NCI-H1694 (cell line): ENCODE measurements around the gene KRTAP10-11.
"Not testable (repeated sequence)": the region's sequence is repeated elsewhere in the genome, so short reads cannot be mapped to it uniquely, and the experiment has no call there.

Experiments used
- DNase-seq: peaks from one replicate; lab custom pipeline; 2025; lab: John Stamatoyannopoulos, UW

KRTAP10-11 gene

GRCh38 chr21:44614961-44615391 lies 31.2 kb upstream of the KRTAP10-11 start:
- no peak for DNase-seq

- no peak for DNase-seq
Measured at GRCh38 chr21:44615466-44615865, 30.7 kb upstream of the KRTAP10-11 start.

GRCh38 chr21:44615911-44616590 lies 30.2 kb upstream of the KRTAP10-11 start:
- peak; percentile 32 for DNase-seq

GRCh38 chr21:44616591-44616926 lies 29.7 kb upstream of the KRTAP10-11 start:
- no peak for DNase-seq

- DNase-seq: no peak
Measured at GRCh38 chr21:44617071-44617501, 29.1 kb upstream of the KRTAP10-11 start.

GRCh38 chr21:44618504-44618903 lies 27.7 kb upstream of the KRTAP10-11 start:
- DNase-seq: no peak

- no peak for DNase-seq
Measured at GRCh38 chr21:44618909-44619308, 27.3 kb upstream of the KRTAP10-11 start.

GRCh38 chr21:44619886-44620285 lies 26.3 kb upstream of the KRTAP10-11 start:
- DNase-seq: no peak

GRCh38 chr21:44623575-44623974 lies 22.6 kb upstream of the KRTAP10-11 start:
- DNase-seq: no peak

GRCh38 chr21:44625756-44626155 lies 20.5 kb upstream of the KRTAP10-11 start:
- no peak for DNase-seq

- DNase-seq: no peak
Measured at GRCh38 chr21:44626262-44626661, 20.0 kb upstream of the KRTAP10-11 start.

- DNase-seq: no peak
Measured at GRCh38 chr21:44626673-44627143, 19.5 kb upstream of the KRTAP10-11 start, which contains the start of gene KRTAP10-9. KRTAP10-9 (plus strand) TSS chr21:44627093; CDS start chr21:44627172, 79 bp downstream.

- DNase-seq: not testable (repeated sequence)
Measured at GRCh38 chr21:44627181-44627822, 18.9 kb upstream of the KRTAP10-11 start.

- not testable (repeated sequence) for DNase-seq
Measured at GRCh38 chr21:44627831-44628233, 18.4 kb upstream of the KRTAP10-11 start.

GRCh38 chr21:44628707-44629391 lies 17.4 kb upstream of the KRTAP10-11 start:
- DNase-seq: no peak

GRCh38 chr21:44630440-44630839 lies 15.8 kb upstream of the KRTAP10-11 start:
- no peak for DNase-seq

- no peak for DNase-seq
Measured at GRCh38 chr21:44632067-44632466, 14.1 kb upstream of the KRTAP10-11 start.

- no peak for DNase-seq
Measured at GRCh38 chr21:44636209-44637017, 9.8 kb upstream of the KRTAP10-11 start.

GRCh38 chr21:44637018-44637850 lies 9.0 kb upstream of the KRTAP10-11 start, which contains the start of gene KRTAP10-10:
KRTAP10-10 (plus strand) TSS chr21:44637356; CDS start chr21:44637418, 62 bp downstream.
- DNase-seq: no peak

GRCh38 chr21:44637851-44638348 lies 8.3 kb upstream of the KRTAP10-11 start:
- not testable (repeated sequence) for DNase-seq
